ENCODE data around the gene HNRNPA2B1. TPM values are rescaled to one million over a fixed set of nuclear protein-coding genes. Genes with fewer than 3 reads are reported as not detected.

Gene HNRNPA2B1
- polyA plus RNA-seq, 1 of the 3 experiments (the other 2 are of a cell fraction) = 483 TPM

- Histone ChIP-seq H3K79me2 (ENCODE audit: insufficient read depth) (no peaks in the 10 kb centered on the region), H3K9me2 (no peaks in the 10 kb centered on the region), H3K9ac (no peak overlapping the region), H3K36me3 (replicated peaks in 1 of 2; ENCODE audit: control insufficient read depth in 1 of 2, insufficient read depth in 2 of 2, low read length in 1 of 2) (peaks cover 11 to 24% of the 10 kb centered on the region in 2 experiments), H2AFZ (ENCODE audit: low read depth) (no peak overlapping the region), H4K20me1 (ENCODE audit: insufficient read depth) (peaks cover 19% of the 10 kb centered on the region), H3K4me2 (no peak overlapping the region), H3K27ac (ENCODE audit: low read depth in 2 of 2, low read length in 1 of 2) (peak overlapping the region in 1 of 2 experiments; percentile 34; a peak in 2 of 4 replicates), H3K27me3 (ENCODE audit: insufficient read depth) (no peaks in the 10 kb centered on the region), H3K4me3 (ENCODE audit: low read depth in 2 of 2, low read length in 1 of 2) (no peak overlapping the region), H3F3A (replicated peaks; ENCODE audit: insufficient read depth) (peaks cover 74% of the 10 kb centered on the region), H3K4me1 (ENCODE audit: control insufficient read depth in 1 of 2, insufficient read depth in 2 of 2, low read depth in 1 of 2, low read length in 1 of 2) (no peaks in the 10 kb centered on the region), H3K9me3 (no peaks in the 10 kb centered on the region)
- POLR2A ChIA-PET = interaction anchor here (1.4 kb wide), 1 partner anchor 10 kb away, joined by 4 read pairs; no protein-coding TSS in a partner anchor
- DNase-seq = no peak
- TF ChIP-seq, protein P1, sequence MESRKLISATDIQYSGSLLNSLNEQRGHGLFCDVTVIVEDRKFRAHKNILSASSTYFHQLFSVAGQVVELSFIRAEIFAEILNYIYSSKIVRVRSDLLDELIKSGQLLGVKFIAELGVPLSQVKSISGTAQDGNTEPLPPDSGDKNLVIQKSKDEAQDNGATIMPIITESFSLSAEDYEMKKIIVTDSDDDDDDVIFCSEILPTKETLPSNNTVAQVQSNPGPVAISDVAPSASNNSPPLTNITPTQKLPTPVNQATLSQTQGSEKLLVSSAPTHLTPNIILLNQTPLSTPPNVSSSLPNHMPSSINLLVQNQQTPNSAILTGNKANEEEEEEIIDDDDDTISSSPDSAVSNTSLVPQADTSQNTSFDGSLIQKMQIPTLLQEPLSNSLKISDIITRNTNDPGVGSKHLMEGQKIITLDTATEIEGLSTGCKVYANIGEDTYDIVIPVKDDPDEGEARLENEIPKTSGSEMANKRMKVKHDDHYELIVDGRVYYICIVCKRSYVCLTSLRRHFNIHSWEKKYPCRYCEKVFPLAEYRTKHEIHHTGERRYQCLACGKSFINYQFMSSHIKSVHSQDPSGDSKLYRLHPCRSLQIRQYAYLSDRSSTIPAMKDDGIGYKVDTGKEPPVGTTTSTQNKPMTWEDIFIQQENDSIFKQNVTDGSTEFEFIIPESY (IDR thresholded peaks at IDR 0.05; ENCODE audit: borderline replicate concordance, low read depth) = peak; percentile 5; the same call in 1 of the 2 replicates
- TF ChIP-seq SIN3A (IDR thresholded peaks at IDR 0.05; ENCODE audit: borderline replicate concordance, low read depth, low read length) = no peak
- CTCF ChIA-PET = interaction anchor here (0.7 to 5.9 kb wide), 7 partner anchors 10 to 486 kb away, joined by 3 to 42 read pairs (median 5); partner anchors contain the start of gene NFE2L3
- 93% methylated on average over 3 of the region's 3 CpGs for WGBS (ENCODE audit: low lambda C conversion rate)
Measured at GRCh38 chr7:26181474-26182227, 18.9 kb downstream of the HNRNPA2B1 start.

DNA sequence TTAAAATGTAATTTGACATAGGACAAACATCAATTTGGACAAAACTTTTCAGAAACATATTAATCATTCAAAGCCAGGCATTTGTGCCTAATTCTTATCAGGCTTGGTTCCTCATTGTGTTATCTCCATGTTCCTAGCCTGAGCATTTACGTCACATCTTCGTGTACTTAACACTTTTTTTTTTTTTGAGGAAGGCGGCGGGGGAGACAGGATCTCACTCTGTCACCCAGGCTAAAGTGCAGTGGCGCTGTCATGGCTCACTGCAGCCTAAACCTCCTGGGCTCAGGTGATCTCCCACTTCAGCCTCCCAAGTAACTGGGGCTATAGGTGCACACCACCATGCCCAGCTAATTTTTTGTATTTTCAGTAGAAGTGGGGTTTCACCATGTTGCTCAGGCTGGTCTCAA lies 19.8 kb downstream of the HNRNPA2B1 start:
- no peak overlapping the region for H3K9ac ChIP-seq
- H3K27ac ChIP-seq (ENCODE audit: low read depth in 2 of 2, low read length in 1 of 2) = peak overlapping the region in 1 of 2 experiments; percentile 34; a peak in 1 of 4 replicates
- POLR2A ChIA-PET = interaction anchor here (1.3 to 1.7 kb wide), 3 partner anchors 8 to 19 kb away, joined by 4 to 7 read pairs (median 6); partner anchors contain the start of gene HNRNPA2B1
- no peak for DNase-seq
- H2AFZ ChIP-seq (ENCODE audit: low read depth) = no peak overlapping the region
- H3K9me3 ChIP-seq = no peaks in the 10 kb centered on the region
- H4K20me1 ChIP-seq (ENCODE audit: insufficient read depth) = peaks cover 14% of the 10 kb centered on the region; the same call in 1 of the 2 replicates
- TF ChIP-seq RFX5 (IDR thresholded peaks at IDR 0.05; ENCODE audit: low read length) (no peak), REST (IDR thresholded peaks at IDR 0.05; ENCODE audit: low read depth, low read length) (no peak), GATA2 (CRISPR knock-in tag; IDR thresholded peaks at IDR 0.05) (no peak), FOXM1 (IDR thresholded peaks at IDR 0.05; ENCODE audit: low read depth) (no peak), USF1 (IDR thresholded peaks at IDR 0.05; ENCODE audit: borderline replicate concordance, low read depth) (no peak), FOSL2 (IDR thresholded peaks at IDR 0.05; ENCODE audit: borderline replicate concordance, low read depth) (no peak; the same call in 1 of the 2 replicates), NRF1 (IDR thresholded peaks at IDR 0.05; ENCODE audit: low read depth, low read length) (no peak)
- 95% methylated on average over 5 of the region's 5 CpGs for WGBS (ENCODE audit: low lambda C conversion rate)
- peaks cover 66% of the 10 kb centered on the region for H3F3A ChIP-seq (replicated peaks; ENCODE audit: insufficient read depth)
- CTCF ChIA-PET = interaction anchor here (1.1 to 5.9 kb wide), 5 partner anchors 8 to 288 kb away, joined by 5 to 42 read pairs (median 7); no protein-coding TSS in a partner anchor
- no peaks in the 10 kb centered on the region for H3K79me2 ChIP-seq (ENCODE audit: insufficient read depth)
- H3K4me2 ChIP-seq = no peak overlapping the region
- no peaks in the 10 kb centered on the region for H3K9me2 ChIP-seq
- no peaks in the 10 kb centered on the region for H3K27me3 ChIP-seq (ENCODE audit: insufficient read depth)
- H3K36me3 ChIP-seq (replicated peaks in 1 of 2; ENCODE audit: control insufficient read depth in 1 of 2, insufficient read depth in 2 of 2, low read length in 1 of 2) = peaks cover 6 to 19% of the 10 kb centered on the region in 2 experiments
- no peaks in the 10 kb centered on the region for H3K4me1 ChIP-seq (ENCODE audit: control insufficient read depth in 1 of 2, insufficient read depth in 2 of 2, low read depth in 1 of 2, low read length in 1 of 2)
- no peak overlapping the region for H3K4me3 ChIP-seq (ENCODE audit: low read depth in 2 of 2, low read length in 1 of 2)
